LHCN-M2 (cell line): Measurements from ENCODE around the gene COPA. TPM values are rescaled to one million over a fixed set of nuclear protein-coding genes. Genes with fewer than 3 reads are reported as not detected.
"Not testable (repeated sequence)": the region's sequence is repeated elsewhere in the genome, so short reads cannot be mapped to it uniquely, and the experiment has no call there.

ENCODE experiments used
- DNase-seq: peaks from one replicate; pipeline ENCODE4 v3.0.0-alpha.2; 2012; ENCODE audit warnings: low read depth
- polyA plus RNA-seq: library from polyadenylated mRNA; unstranded; fragments of >200 nt; gene quantifications from one replicate; pipeline ENCODE4 v1.2.1, GENCODE V29; 2012; ENCODE audit warnings: missing spikeins
- total RNA-seq: library from RNA; depleted of rRNA; stranded (reverse); fragments of >200 nt; gene quantifications from 2 replicates; pipeline ENCODE4 v1.2.3, GENCODE V29; 2014; rRNA removed

COPA gene
- 130 and 149 TPM in 2 replicates for total RNA-seq
- 127 TPM for polyA plus RNA-seq

- DNase-seq = peak; percentile 94
These were observed at the start of gene COPA, which contains the start of gene NCSTN for GRCh38 chr1:160342953-160343869. Gene COPA, minus strand, starts transcription at chr1:160343250. Its CDS starts 80 bp downstream, at chr1:160343170. Gene NCSTN, plus strand, starts transcription at chr1:160343383. Its CDS starts 14 bp downstream, at chr1:160343397.

GRCh38 chr1:160388406-160388805, 45.4 kb upstream of the COPA start:
- not testable (repeated sequence) for DNase-seq

- not testable (repeated sequence) for DNase-seq
These were observed 41.8 kb upstream of the COPA start for GRCh38 chr1:160384812-160385211.

- peak; percentile 74 for DNase-seq
These were observed 34.6 kb upstream of the COPA start for GRCh38 chr1:160377585-160378206.

GRCh38 chr1:160376525-160377131, 33.6 kb upstream of the COPA start:
- DNase-seq = peak; percentile 63

- DNase-seq = peak; percentile 25
These were observed 32.9 kb upstream of the COPA start for GRCh38 chr1:160375788-160376524.

- peak; percentile 41 for DNase-seq
These were observed 31.5 kb upstream of the COPA start for GRCh38 chr1:160374306-160375110.

GRCh38 chr1:160373696-160374095, 30.6 kb upstream of the COPA start:
- DNase-seq = no peak

- DNase-seq = no peak
These were observed 28.7 kb upstream of the COPA start for GRCh38 chr1:160371756-160372155.

- no peak for DNase-seq
These were observed 28.2 kb upstream of the COPA start for GRCh38 chr1:160371346-160371631.

- DNase-seq = no peak
These were observed 27.7 kb upstream of the COPA start for GRCh38 chr1:160370561-160371345.

GRCh38 chr1:160369087-160369486, 26.0 kb upstream of the COPA start:
- DNase-seq = no peak

GRCh38 chr1:160367934-160368923, 25.2 kb upstream of the COPA start:
- DNase-seq = no peak

GRCh38 chr1:160367516-160367900, 24.5 kb upstream of the COPA start:
- DNase-seq = no peak

- DNase-seq = no peak
These were observed 23.9 kb upstream of the COPA start, which contains the start of gene NHLH1 for GRCh38 chr1:160366731-160367515. Gene NHLH1, plus strand, starts transcription at chr1:160367071. Its CDS starts 3,661 bp downstream, at chr1:160370732.

- DNase-seq = no peak
These were observed 22.3 kb upstream of the COPA start for GRCh38 chr1:160365325-160365724.

GRCh38 chr1:160363951-160364735, 21.1 kb upstream of the COPA start:
- no peak for DNase-seq
